ENCODE results near the gene MRPS34.

MRPS34 gene

DNA sequence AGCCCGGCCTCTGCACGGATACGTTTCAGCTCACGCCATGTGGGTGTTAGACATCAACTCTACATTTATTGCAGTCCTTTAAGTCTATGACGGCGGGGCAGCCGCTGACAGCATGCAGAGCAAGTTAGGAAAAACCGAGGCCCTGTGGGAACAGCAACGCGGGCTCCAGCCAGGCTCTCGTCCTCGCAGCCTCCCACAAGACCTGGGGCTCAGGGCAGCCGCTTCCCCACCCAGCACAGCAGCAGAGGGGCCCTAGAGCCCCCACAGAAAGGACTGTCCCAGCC lies 3.7 kb upstream of the MRPS34 start:
- Histone ChIP-seq H3K27me3 (ENCODE audit: control insufficient read depth, insufficient read depth, low read length) (no peaks in the 10 kb centered on the region), H3K4me1 (ENCODE audit: control insufficient read depth, insufficient read depth, low read length) (peaks cover 19% of the 10 kb centered on the region), H3K4me3 (ENCODE audit: low read length) (no peak overlapping the region), H3K9ac (ENCODE audit: low read length) (no peak overlapping the region), H3K27ac (ENCODE audit: low read depth, low read length) (no peak overlapping the region), H3K36me3 (ENCODE audit: control insufficient read depth, insufficient read depth, low read length) (peaks cover 21% of the 10 kb centered on the region)

DNA sequence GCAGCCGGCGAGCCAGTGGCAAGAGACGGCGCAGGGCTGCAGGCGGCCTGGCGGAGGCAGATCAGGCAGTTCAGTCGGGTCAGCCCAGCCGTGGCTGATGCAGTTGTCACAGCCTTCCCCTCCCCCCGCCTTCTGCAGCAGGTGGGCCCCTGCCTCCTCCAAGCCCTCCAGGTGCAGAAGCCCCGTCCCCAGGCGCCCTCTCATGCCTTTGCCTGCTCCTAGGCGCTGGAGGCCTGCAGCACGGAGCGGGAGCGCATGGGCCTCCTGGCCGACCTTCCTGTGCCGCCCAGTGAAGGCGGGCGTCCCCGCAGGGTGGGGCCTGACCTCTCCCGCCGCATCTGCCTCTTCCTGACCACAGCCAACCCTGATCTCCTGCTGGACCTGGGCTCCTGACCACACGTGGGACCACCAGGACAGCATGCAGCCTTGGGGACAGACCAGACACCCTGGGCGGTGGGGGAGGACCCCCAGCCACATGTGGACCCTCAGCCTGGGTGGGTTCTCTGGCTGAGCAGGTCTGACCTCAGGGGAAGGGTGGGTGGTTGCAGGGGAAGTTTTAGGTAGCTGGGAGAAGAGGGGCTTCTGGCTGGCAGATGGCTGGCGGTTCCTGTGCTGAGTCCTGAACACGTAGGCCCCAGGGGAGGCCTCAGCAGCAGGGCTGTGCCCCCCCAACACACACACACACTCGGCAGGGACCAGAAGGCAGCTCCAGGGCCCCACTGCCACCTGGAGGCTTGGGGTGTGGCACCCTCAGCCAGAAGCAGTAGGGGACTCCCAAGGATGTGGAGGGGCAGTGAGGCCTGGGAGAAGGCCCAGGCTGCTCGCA lies 3.1 kb upstream of the MRPS34 start:
- peaks cover 19% of the 10 kb centered on the region for H3K36me3 ChIP-seq (ENCODE audit: control insufficient read depth, insufficient read depth, low read length)

DNA sequence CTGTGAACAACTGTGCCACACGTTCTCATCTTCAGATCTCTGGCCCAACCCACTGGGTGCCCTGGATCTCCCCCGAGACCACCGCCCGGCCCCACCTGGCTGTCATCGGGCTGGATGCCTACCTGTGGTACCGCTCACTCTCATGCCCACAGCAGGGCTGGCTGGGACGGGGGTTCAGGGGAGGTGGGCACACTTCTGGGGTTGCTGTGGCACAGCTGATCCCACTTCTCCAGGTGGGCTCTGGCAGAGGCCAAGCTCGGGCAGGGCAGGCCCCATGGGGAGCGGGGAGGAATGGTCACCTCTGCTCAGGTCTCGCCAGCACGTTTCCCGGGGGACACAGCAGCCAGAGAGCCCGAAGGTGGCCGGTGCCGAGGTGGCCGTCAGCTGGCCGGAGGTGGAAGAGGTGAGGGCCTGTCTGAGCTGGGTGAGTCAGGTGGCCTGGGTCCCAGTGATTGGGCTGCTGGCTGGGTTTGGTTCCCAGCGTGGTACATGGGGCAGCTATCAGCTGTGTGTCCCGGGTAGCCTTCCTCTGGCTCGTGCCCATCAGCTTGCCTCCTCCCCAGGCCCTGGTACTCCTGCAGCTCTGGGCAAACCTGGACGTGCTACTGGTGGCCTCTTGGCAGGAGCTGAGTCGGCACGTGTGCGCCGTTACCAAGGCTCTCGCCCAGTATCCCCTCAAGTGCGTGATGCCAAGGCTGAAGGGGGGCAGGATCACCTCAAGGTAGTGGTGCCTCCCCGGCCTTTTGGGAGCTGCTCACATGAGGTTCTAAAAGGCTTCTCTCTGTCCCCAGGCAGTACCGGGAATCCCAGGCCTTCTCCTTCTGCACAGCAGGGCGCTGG lies 2.3 kb upstream of the MRPS34 start:
- Histone ChIP-seq H3K9ac (ENCODE audit: low read length) (no peak overlapping the region), H3K27me3 (ENCODE audit: control insufficient read depth, insufficient read depth, low read length) (no peaks in the 10 kb centered on the region), H3K36me3 (ENCODE audit: control insufficient read depth, insufficient read depth, low read length) (peaks cover 15% of the 10 kb centered on the region), H3K4me3 (ENCODE audit: low read length) (no peak overlapping the region), H3K27ac (ENCODE audit: low read depth, low read length) (no peak overlapping the region), H3K4me1 (ENCODE audit: control insufficient read depth, insufficient read depth, low read length) (peaks cover 12% of the 10 kb centered on the region)

More for the DNA sequence above, 3.1 kb upstream of the MRPS34 start:
- H3K4me3 ChIP-seq (ENCODE audit: low read length), result no peak overlapping the region
- no peak overlapping the region for H3K9ac ChIP-seq (ENCODE audit: low read length)
- H3K27me3 ChIP-seq (ENCODE audit: control insufficient read depth, insufficient read depth, low read length), result no peaks in the 10 kb centered on the region
- H3K27ac ChIP-seq (ENCODE audit: low read depth, low read length), result no peak overlapping the region
- H3K4me1 ChIP-seq (ENCODE audit: control insufficient read depth, insufficient read depth, low read length), result peaks cover 15% of the 10 kb centered on the region

DNA sequence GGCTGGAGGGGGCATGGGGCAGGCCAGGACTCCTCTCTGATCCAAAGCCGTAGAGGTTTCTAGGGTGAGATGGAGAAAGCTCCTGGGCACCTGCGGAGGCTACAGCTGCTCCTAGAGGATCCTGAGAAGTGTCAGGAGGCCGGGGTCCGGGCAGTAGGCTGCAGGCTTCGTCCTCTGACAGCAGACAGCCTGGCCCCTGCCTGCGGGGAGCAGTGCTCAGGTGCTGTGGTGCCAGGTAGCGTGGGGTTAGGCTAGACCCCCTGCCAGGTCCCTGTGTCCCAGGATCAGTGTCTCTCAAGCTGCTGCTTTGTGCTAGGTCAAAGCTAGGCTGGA lies 1.5 kb upstream of the MRPS34 start:
- Histone ChIP-seq H3K27me3 (ENCODE audit: control insufficient read depth, insufficient read depth, low read length) (no peaks in the 10 kb centered on the region), H3K4me3 (ENCODE audit: low read length) (peak overlapping the region; percentile 92), H3K36me3 (ENCODE audit: control insufficient read depth, insufficient read depth, low read length) (peaks cover 15% of the 10 kb centered on the region), H3K4me1 (ENCODE audit: control insufficient read depth, insufficient read depth, low read length) (peaks cover 12% of the 10 kb centered on the region), H3K27ac (ENCODE audit: low read depth, low read length) (no peak overlapping the region), H3K9ac (ENCODE audit: low read length) (no peak overlapping the region)

DNA sequence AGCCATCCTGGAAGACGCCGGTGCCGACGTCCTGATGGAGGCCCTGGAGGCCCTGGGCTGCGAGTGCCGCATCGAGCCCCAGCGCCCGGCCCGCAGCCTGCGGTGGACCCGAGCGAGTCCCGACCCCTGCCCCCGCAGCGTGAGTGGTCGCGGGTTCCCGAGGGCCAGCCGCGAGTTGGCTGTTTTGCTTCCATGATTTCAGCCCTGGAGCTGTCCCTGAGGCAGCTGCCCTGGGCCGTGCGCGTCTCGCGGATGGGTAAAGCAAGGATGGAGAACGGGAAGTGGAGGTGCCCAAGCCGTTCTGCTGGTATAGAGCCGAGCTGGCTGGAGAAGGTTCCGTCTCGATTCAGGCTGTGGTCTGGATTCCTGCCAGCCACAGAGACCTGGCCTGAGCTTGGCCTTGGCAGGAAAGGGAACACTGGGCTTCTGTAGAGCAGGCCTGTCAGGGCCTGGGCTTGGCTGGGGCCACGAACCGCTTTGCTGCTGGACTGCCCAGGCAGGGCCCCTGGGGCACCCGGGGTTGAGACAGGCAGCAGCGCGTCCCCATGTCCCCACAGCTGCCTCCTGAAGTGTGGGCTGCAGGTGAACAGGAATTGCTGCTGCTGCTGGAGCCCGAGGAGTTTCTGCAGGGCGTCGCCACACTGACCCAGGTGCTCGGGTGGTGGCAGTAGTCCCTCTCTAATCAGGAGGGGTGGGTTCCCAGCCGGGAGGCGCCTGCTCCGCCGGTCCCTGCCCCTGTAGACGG lies 941 bp upstream of the MRPS34 start:
- Histone ChIP-seq H3K9ac (ENCODE audit: low read length) (peak overlapping the region; percentile 35), H3K36me3 (ENCODE audit: control insufficient read depth, insufficient read depth, low read length) (peaks cover 15% of the 10 kb centered on the region), H3K4me3 (ENCODE audit: low read length) (peak overlapping the region; percentile 92), H3K27me3 (ENCODE audit: control insufficient read depth, insufficient read depth, low read length) (no peaks in the 10 kb centered on the region), H3K4me1 (ENCODE audit: control insufficient read depth, insufficient read depth, low read length) (peaks cover 12% of the 10 kb centered on the region), H3K27ac (ENCODE audit: low read depth, low read length) (peak overlapping the region; percentile 85)

DNA sequence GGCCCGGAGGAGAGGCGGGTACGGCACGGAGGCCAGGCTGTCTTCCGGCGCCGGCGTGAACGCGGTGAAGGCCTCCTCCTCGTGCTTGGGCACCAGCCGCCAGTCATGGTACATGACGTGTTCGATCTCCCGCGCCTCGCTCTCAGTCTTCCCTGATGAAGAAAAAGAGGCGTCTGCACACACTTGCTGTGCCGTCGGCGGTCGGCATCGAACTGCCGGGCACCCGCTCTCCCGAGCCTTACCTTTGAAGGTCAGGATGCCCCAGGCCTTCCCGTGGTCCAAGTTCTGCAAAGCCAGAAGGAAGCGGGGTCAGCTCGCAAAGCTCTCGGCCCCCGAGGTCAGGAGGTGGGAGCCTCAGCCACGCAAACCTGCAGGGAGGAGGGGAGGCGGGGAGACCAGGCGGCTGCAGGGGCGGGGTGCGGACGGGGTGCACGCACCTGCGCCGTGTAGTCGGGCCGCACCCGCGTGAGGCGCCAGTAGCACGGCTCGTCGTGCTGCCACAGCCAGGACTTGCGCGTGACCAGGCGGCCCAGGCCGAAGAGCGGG lies 499 bp downstream of the MRPS34 start, which contains the start of gene EME2:
TSS of gene EME2 (plus strand) at position 449 of the 546 bp plus-strand sequence. CDS start 418 bp downstream, outside the sequence.
- peak within 1 kb of the TSS; percentile 85 for H3K27ac ChIP-seq (ENCODE audit: low read depth, low read length)
- no peaks in the 10 kb centered on the region for H3K27me3 ChIP-seq (ENCODE audit: control insufficient read depth, insufficient read depth, low read length)
- peak within 1 kb of the TSS; percentile 35 for H3K9ac ChIP-seq (ENCODE audit: low read length)
- H3K4me3 ChIP-seq (ENCODE audit: low read length), result peak within 1 kb of the TSS; percentile 92
- H3K4me1 ChIP-seq (ENCODE audit: control insufficient read depth, insufficient read depth, low read length), result peaks cover 12% of the 10 kb centered on the region
- H3K36me3 ChIP-seq (ENCODE audit: control insufficient read depth, insufficient read depth, low read length), result peaks cover 19% of the 10 kb centered on the region

DNA sequence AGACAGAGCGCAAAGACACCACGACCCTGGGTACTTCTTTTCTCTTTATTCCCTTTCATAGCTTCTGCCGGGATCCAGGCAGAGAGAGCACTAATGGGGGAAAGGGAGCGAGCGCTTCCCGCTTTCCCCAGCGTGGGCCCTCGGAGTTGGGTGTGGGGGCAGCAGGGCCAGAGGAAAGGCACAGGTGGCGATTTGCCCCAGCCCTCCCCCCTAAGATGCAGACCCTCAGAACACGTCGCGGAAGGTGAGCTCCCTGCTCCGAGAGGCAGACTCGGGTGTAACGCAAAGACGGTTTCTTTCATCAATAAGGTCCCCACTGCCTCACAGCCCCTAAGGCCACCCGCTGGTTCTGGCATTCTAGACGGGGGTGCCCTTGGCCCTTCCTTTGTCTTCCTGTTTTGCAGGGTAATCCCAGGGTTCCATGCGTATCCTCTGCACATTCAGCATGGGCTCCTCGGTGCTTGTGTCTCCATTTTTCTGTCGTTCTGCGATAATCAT lies 1.0 kb downstream of the MRPS34 start:
- Histone ChIP-seq H3K4me3 (ENCODE audit: low read length) (peak overlapping the region; percentile 92), H3K27ac (ENCODE audit: low read depth, low read length) (peak overlapping the region; percentile 85), H3K9ac (ENCODE audit: low read length) (no peak overlapping the region), H3K4me1 (ENCODE audit: control insufficient read depth, insufficient read depth, low read length) (peaks cover 12% of the 10 kb centered on the region), H3K27me3 (ENCODE audit: control insufficient read depth, insufficient read depth, low read length) (no peaks in the 10 kb centered on the region), H3K36me3 (ENCODE audit: control insufficient read depth, insufficient read depth, low read length) (peaks cover 24% of the 10 kb centered on the region)

DNA sequence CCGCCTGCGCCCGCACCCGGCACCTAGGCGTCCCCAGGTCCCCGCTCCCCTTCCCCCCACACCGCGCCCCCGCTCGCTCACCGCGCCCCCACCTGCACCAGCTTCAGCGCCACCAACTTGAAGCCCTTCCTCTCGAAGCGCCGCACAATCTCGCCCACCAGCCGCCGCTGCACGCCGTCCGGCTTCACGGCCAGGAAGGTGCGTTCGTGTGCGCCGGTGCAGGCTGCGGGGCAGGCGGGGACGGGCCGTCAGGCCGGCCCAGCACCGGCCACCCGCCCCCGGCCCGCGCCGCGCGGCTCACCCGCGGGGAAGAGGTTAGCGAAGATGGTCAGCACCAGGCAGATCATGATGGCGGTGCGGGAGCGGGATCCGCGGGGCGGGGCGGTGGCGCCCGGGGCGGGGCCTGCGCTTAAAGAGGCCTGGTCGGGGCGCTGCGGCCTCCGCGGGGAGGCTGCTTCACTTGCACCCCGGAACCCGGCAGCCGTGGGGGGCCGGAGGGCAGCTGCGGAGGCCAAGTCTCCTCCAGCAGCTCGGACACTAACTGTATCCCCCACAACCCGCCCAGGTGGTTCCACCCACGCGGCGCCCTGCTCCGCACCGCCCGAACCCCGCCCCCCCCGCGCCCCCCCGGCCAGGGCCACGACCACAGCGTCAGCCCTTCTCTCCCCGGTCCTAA lies 1.6 kb downstream of the MRPS34 start, which contains the start of gene NME3:
TSS of gene NME3 (minus strand) at position 356 of the 676 bp plus-strand sequence. CDS start at position 347, 9 bp downstream.
- Histone ChIP-seq H3K27me3 (ENCODE audit: control insufficient read depth, insufficient read depth, low read length) (no peaks in the 10 kb centered on the region), H3K36me3 (ENCODE audit: control insufficient read depth, insufficient read depth, low read length) (peaks cover 29% of the 10 kb centered on the region), H3K4me1 (ENCODE audit: control insufficient read depth, insufficient read depth, low read length) (peaks cover 12% of the 10 kb centered on the region), H3K4me3 (ENCODE audit: low read length) (peak within 1 kb of the TSS; percentile 92), H3K27ac (ENCODE audit: low read depth, low read length) (peak within 1 kb of the TSS; percentile 85), H3K9ac (ENCODE audit: low read length) (peak within 1 kb of the TSS; percentile 40)

DNA sequence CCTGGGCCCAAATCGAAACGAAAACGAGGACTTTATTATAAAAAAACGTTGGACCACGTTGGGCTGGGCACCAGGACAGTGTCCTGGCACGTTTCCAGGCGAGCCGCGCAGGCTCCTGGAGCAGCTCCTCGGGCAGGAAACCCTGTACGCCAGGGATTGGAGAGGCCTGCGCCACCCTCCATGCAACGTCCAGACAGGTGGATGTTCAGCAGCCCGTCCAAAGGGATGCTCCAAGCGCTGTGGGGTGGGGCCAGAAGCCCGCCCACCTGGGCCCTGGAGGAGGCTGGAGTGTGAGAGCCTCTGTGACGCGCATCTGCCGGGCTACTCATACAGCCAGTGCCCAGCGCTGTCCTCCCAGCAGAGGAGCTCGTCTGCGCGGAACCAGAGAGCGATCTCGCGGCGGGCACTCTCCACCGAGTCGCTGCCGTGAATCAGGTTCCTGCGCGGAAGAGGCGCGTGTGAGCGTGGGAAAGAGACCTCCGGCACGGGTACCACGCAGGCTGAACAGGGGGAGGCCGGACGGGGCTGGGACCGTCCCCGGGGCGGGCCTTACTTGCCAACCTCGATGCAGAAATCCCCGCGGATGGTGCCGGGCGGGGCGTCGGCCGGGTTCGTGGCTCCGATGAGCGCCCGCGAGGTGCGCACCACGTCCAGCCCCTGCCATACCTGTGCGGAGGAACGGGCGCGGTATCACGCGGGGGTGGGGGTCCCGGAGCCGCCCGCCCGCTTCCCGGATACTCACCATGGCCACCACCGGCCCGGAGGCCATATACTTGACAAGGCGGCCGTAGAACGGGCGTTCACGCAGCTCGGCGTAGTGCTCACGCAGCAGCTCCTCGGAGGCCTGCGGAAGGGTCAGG lies 2.4 kb downstream of the MRPS34 start:
- H3K9ac ChIP-seq (ENCODE audit: low read length), result peak overlapping the region; percentile 25

DNA sequence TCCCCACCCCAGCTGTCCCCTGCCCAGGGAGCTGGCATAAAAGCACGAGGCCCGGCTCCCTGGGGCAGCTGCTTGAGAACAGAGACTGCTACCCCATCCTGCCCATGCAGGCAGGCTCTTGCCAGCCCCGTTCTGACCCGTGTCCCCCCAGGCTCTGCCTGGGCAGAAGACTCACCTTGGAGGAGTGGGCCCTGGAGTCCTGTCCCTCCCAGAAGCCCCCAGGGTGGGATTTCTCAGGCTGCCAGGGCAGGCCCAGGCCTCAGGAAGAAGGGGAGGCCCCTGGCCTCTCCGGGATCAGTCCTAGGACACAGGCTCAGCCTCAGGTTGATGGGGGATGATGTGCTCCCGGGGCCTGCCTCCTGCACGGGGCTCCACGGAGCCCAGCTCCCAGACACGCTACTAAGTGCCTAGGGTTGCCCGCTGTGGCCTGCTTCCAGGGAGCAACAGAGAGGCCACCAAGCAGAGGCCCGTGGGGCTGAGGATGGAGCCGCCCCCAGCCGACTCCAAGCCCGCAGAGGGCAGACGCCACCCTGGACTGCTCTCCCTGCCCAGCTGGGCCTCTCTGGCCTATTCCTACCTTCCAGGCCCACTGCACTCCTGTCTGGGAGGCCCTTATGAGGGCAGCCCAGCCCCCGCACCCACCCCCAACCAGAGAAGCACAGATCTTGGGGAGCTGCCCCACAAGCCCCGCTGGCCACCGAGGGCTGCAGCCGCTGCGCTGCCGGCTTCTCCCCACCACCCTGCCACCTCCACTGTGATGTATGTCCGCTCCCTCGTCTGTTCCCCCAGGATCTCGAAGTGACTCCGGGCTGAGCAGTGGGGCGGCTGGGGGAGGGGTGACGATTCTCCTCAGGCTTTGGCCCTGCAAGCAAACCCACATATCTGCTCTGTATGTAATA lies 3.3 kb downstream of the MRPS34 start:
- peak overlapping the region; percentile 25 for H3K9ac ChIP-seq (ENCODE audit: low read length)
- peaks cover 36% of the 10 kb centered on the region for H3K36me3 ChIP-seq (ENCODE audit: control insufficient read depth, insufficient read depth, low read length)
- peaks cover 12% of the 10 kb centered on the region for H3K4me1 ChIP-seq (ENCODE audit: control insufficient read depth, insufficient read depth, low read length)
- peak overlapping the region; percentile 92 for H3K4me3 ChIP-seq (ENCODE audit: low read length)
- H3K27me3 ChIP-seq (ENCODE audit: control insufficient read depth, insufficient read depth, low read length), result no peaks in the 10 kb centered on the region
- H3K27ac ChIP-seq (ENCODE audit: low read depth, low read length), result peak overlapping the region; percentile 75

More for the DNA sequence above, 2.4 kb downstream of the MRPS34 start:
- Histone ChIP-seq H3K27ac (ENCODE audit: low read depth, low read length) (peak overlapping the region; percentile 75), H3K4me3 (ENCODE audit: low read length) (peak overlapping the region; percentile 92), H3K36me3 (ENCODE audit: control insufficient read depth, insufficient read depth, low read length) (peaks cover 30% of the 10 kb centered on the region), H3K27me3 (ENCODE audit: control insufficient read depth, insufficient read depth, low read length) (no peaks in the 10 kb centered on the region), H3K4me1 (ENCODE audit: control insufficient read depth, insufficient read depth, low read length) (peaks cover 12% of the 10 kb centered on the region)

Data from rectal smooth muscle tissue (tissue), 1 donor.